A673 (cell line): Measurements from ENCODE around the gene INTS1. TPM values are rescaled to one million over a fixed set of nuclear protein-coding genes. Genes with fewer than 3 reads are reported as not detected.

Experiments
- BruUV-seq: library from RNA; stranded (reverse); fragments of 400-500 nt; replicated peaks from 2 replicates; lab custom pipeline; 2021; lab: Mats Ljungman, UMichigan
- CTCF ChIA-PET: fragments of 300-600 bp; sonication (Branson Sonifier 250); formaldehyde crosslinking; loops from one replicate; lab custom pipeline; 2022; ENCODE audit warnings: antibody characterized with exemption; lab: Charles Lee
- POLR2A ChIA-PET: fragments of 300-600 bp; sonication (Branson Sonifier 250); formaldehyde crosslinking; loops from one replicate; lab custom pipeline; 2022; ENCODE audit warnings: antibody characterized with exemption; ENCODE audit not compliant: low non-redundant PET; lab: Charles Lee
- DNase-seq: peaks from one replicate; pipeline ENCODE4 v3.0.0-alpha.2; 2015; ENCODE audit warnings: low spot score
- H3K27ac ChIP-seq: fragments of 200-600 bp; sonication (generic); 2 replicates; pipeline ENCODE4 v1.5.1; 2016; ENCODE audit warnings: mixed run types, low read depth, mild to moderate bottlenecking, mixed read lengths, antibody characterized with exemption, low read length; ENCODE audit not compliant: poor library complexity, severe bottlenecking
- H3K27me3 ChIP-seq: fragments of 200-600 bp; sonication (generic); replicated peaks from 2 replicates; pipeline ENCODE4 v1.6.1; 2017; ENCODE audit warnings: mixed run types, low read depth, mild to moderate bottlenecking, mixed read lengths, antibody characterized with exemption, low read length; ENCODE audit not compliant: insufficient read depth, poor library complexity
- H3K36me3 ChIP-seq: fragments of 200-600 bp; sonication (generic); 2 replicates; pipeline ENCODE4 v1.6.1; 2016; ENCODE audit warnings: mixed run types, mild to moderate bottlenecking, mixed read lengths, antibody characterized with exemption, low read length; ENCODE audit not compliant: insufficient read depth, poor library complexity, severe bottlenecking
- H3K4me1 ChIP-seq: fragments of 200-600 bp; sonication (generic); 2 replicates; pipeline ENCODE4 v1.6.1; 2017; ENCODE audit warnings: mixed run types, mild to moderate bottlenecking, mixed read lengths, antibody characterized with exemption, low read length; ENCODE audit not compliant: insufficient read depth, poor library complexity, severe bottlenecking
- H3K4me3 ChIP-seq: fragments of 200-600 bp; sonication (generic); 2 replicates; pipeline ENCODE4 v1.5.1; 2016; ENCODE audit warnings: low read depth, mixed run types, mild to moderate bottlenecking, mixed read lengths, low read length; ENCODE audit not compliant: poor library complexity, severe bottlenecking
- H3K9me3 ChIP-seq: fragments of 200-600 bp; sonication (generic); 2 replicates; pipeline ENCODE4 v1.6.1; 2016; ENCODE audit warnings: mixed run types, low read depth, mild to moderate bottlenecking, mixed read lengths, antibody characterized with exemption, low read length; ENCODE audit not compliant: poor library complexity, severe bottlenecking
- CTCF ChIP-seq: fragments of 300-800, 200-600 bp; sonication (generic); conservative IDR thresholded peaks from 2 replicates; pipeline ENCODE4 v1.5.1; 2017; ENCODE audit warnings: low read depth, mild to moderate bottlenecking, antibody characterized with exemption, low read length, moderate library complexity, mixed read lengths
- EZH2 ChIP-seq: fragments of 200-600 bp; sonication (generic); IDR thresholded peaks from 2 replicates; pipeline ENCODE4 v1.6.1; 2017; ENCODE audit warnings: borderline replicate concordance, low read depth, mild to moderate bottlenecking, mixed read lengths, antibody characterized with exemption, low read length; ENCODE audit not compliant: poor library complexity, severe bottlenecking
- intact Hi-C: fragments of 100-400 bp; cut with micrococcal nuclease; formaldehyde crosslinking; loops from one replicate; pipeline ENCODE4 v1.10.0; 2022; ENCODE audit not compliant: unreplicated experiment
- total RNA-seq: library from RNA; stranded (reverse); gene quantifications from 2 replicates; pipeline ENCODE4 v1.2.3, GENCODE V29; 2021

The INTS1 gene
- total RNA-seq, 1 experiment from 2014 or later, result 129 TPM

DNA sequence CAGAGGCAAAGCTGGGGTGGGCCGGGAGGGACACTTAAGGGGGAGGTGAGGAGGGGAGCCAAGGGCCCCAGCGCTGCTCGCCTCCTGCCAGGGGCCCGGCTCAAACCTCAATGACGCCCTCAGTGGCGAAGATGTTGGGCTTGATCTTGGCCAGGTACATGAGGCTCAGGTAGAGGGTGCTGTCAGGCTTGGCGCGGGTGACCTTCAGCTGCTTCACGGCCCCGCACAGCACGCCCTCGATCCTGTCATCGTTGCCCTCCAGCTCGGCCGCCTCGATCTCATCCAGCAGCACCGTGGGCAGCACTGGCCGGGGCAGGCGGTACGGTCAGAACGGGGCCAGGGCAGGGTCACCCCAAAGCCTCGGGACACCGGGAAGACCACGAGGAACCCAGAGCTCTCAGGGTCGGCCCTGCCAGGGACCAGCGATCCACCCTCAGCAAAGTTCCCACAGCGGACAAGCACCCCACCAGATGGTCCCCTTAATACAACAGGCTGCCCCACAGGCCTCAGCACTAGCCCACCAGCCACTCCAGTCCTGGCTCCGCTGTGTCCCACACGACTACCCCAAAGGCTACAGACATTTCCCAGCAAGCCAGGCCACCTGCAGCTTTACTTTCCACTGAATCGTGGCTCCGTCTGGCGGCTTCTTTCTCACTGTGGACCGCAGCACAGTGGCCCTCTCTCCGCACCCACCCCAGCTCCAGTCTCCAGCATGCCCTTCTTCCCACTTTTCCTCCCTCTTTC lies 4.0 kb downstream of the INTS1 start:
- DNase-seq, result no peak
- TF ChIP-seq CTCF (no peak), EZH2 (no peak)
- H3K4me1 ChIP-seq, result no peaks in the 10 kb centered on the region
- peaks cover 25% of the 10 kb centered on the region for H3K36me3 ChIP-seq
- intact Hi-C loops, result no loop called here
- H3K9me3 ChIP-seq, result no peaks in the 10 kb centered on the region
- H3K27me3 ChIP-seq, result no peaks in the 10 kb centered on the region
- no TSS peak for BruUV-seq
- H3K4me3 ChIP-seq, result no peak overlapping the region
- CTCF ChIA-PET, result no interaction called here
- POLR2A ChIA-PET, result no interaction called here
- no peak overlapping the region for H3K27ac ChIP-seq

- no peaks in the 10 kb centered on the region for H3K9me3 ChIP-seq
- intact Hi-C loops, result no loop called here
- no peaks in the 10 kb centered on the region for H3K4me1 ChIP-seq
- CTCF ChIA-PET, result no interaction called here
- H3K27me3 ChIP-seq, result no peaks in the 10 kb centered on the region
- DNase-seq, result no peak
- no TSS peak for BruUV-seq
- no peak overlapping the region for H3K4me3 ChIP-seq
- TF ChIP-seq CTCF, result no peak
- TF ChIP-seq EZH2, result no peak
- peaks cover 25% of the 10 kb centered on the region for H3K36me3 ChIP-seq
- POLR2A ChIA-PET, result no interaction called here
- no peak overlapping the region for H3K27ac ChIP-seq
These were observed 4.7 kb downstream of the INTS1 start for GRCh38 chr7:1499367-1500029.

DNA sequence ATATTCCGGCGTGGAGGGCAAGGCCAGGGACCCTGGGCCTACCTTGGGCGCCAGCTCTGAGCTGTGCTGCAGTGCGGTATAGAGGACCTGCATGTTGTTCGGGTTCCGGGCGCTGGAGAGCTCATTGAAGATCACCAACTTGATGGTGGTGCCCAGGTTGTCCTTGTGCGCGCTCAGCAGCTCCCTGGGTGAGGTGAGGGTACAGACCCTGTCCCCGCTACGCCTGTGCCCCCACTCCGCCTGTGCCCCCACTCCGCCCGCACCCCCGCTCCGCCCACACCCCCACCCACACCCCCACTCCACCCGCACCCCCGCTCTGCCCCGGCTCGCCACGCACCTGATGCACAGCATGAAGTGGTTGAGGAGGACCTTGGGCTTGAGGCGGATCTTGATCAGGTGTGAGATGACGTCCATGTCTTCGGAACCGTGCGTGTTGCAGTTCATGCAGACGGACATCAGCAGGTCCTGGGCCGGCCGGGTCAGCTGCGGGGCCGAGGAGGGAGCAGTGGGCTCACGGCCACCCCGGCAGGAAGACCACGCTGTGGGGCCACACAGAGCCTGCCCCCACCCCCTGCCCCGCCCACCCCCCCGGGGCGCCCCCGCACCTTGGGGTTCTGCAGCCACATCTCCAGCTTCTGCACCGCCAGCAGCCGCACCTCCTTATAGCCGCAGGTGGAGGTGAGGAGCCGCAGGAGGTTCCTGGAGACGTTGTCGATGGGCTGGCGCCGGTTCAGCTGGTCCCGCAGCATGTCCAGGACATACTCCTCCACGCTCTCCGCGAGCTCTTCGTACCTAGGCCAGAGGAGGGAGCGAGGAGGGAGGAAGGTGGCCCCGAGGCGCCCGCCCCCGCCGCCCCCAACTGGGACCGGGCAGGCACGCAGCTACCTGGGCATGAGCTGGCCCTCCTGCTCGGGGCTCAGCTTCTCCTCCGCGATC lies 5.6 kb downstream of the INTS1 start:
- peaks cover 30% of the 10 kb centered on the region for H3K36me3 ChIP-seq
- ChIA-PET POLR2A (no interaction called here), CTCF (no interaction called here)

More for the DNA sequence above, 5.6 kb downstream of the INTS1 start:
- BruUV-seq, result no TSS peak
- no peak overlapping the region for H3K4me3 ChIP-seq
- H3K4me1 ChIP-seq, result no peaks in the 10 kb centered on the region
- TF ChIP-seq CTCF (no peak), EZH2 (no peak)
- intact Hi-C loops, result no loop called here
- H3K27ac ChIP-seq, result no peak overlapping the region
- DNase-seq, result no peak
- no peaks in the 10 kb centered on the region for H3K27me3 ChIP-seq
- H3K9me3 ChIP-seq, result no peaks in the 10 kb centered on the region
